Glutamatergic neuron (in vitro differentiated cells): Measurements from ENCODE around the gene ARHGAP6. TPM values are rescaled to one million over a fixed set of nuclear protein-coding genes. Genes with fewer than 3 reads are reported as not detected.
"Not testable (repeated sequence)": the region's sequence is repeated elsewhere in the genome, so short reads cannot be mapped to it uniquely, and the experiment has no call there.

Experiments
- DNase-seq: peaks from one replicate; pipeline ENCODE4 v3.0.0; 2022
- H3K27ac Mint-ChIP-seq: one replicate; pipeline ENCODE4 v1.8.0; 2020; ENCODE audit warnings: mild to moderate bottlenecking, mixed read lengths, inconsistent platforms; ENCODE audit not compliant: unreplicated experiment
- H3K27me3 Mint-ChIP-seq: one replicate; pipeline ENCODE4 v1.8.0; 2020; ENCODE audit warnings: mild to moderate bottlenecking, moderate library complexity, mixed read lengths, inconsistent platforms; ENCODE audit not compliant: unreplicated experiment
- H3K36me3 Mint-ChIP-seq: one replicate; pipeline ENCODE4 v1.8.0; 2020; ENCODE audit warnings: mild to moderate bottlenecking, mixed read lengths, inconsistent platforms; ENCODE audit not compliant: unreplicated experiment
- H3K4me1 Mint-ChIP-seq: one replicate; pipeline ENCODE4 v1.8.0; 2020; ENCODE audit warnings: mild to moderate bottlenecking, low read depth, mixed read lengths, inconsistent platforms; ENCODE audit not compliant: unreplicated experiment
- H3K4me3 Mint-ChIP-seq: one replicate; pipeline ENCODE4 v1.8.0; 2020; ENCODE audit warnings: mild to moderate bottlenecking, mixed read lengths, inconsistent platforms; ENCODE audit not compliant: unreplicated experiment
- H3K9me3 Mint-ChIP-seq: one replicate; pipeline ENCODE4 v1.8.0; 2020; ENCODE audit warnings: mild to moderate bottlenecking, moderate library complexity, mixed read lengths, inconsistent platforms; ENCODE audit not compliant: unreplicated experiment
- total RNA-seq: library from RNA; stranded (reverse); fragmentation: NEBNext Ultra II Directional; extraction: Animal tissue kit (Norgen Biotek cat#: 25700); gene quantifications from one replicate; pipeline ENCODE4 v1.2.1, GENCODE V29; 2021; ENCODE audit not compliant: unreplicated experiment
- TF ChIP-seq, protein P1 (sequence below): fragments of 200-600 bp; sonication (generic); IDR thresholded peaks from one replicate; pipeline ENCODE4 v1.5.0; 2021; ENCODE audit not compliant: partially characterized antibody, unreplicated experiment

ARHGAP6 gene
- total RNA-seq, 1 donor from 2014 or later = 3.6 TPM

DNA sequence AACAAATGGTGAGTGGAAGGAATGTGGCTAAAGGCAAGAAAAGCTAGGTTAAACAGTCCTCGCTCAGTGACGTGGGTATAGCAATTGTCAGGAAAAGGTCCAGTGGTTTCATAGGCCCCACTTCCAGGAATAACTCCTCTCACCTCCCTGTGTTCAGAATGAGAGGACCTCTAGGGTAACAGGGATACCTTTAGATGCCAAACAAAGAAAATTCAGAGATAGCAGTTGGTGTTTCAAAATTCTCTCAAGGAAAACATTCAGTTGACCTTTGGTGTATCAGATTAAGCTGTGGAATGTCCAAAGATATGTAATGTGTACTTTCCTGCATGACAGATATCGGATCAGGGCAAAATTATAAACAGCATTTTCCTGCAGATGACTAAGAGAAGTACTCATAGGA, 155.9 kb downstream of the ARHGAP6 start:
- Mint-ChIP-seq H3K4me1 (no peaks in the 10 kb centered on the region), H3K9me3 (no peaks in the 10 kb centered on the region), H3K4me3 (no peak overlapping the region), H3K36me3 (no peaks in the 10 kb centered on the region), H3K27me3 (peaks cover 4% of the 10 kb centered on the region), H3K27ac (no peak overlapping the region)
- DNase-seq = no peak
- TF ChIP-seq, protein P1, sequence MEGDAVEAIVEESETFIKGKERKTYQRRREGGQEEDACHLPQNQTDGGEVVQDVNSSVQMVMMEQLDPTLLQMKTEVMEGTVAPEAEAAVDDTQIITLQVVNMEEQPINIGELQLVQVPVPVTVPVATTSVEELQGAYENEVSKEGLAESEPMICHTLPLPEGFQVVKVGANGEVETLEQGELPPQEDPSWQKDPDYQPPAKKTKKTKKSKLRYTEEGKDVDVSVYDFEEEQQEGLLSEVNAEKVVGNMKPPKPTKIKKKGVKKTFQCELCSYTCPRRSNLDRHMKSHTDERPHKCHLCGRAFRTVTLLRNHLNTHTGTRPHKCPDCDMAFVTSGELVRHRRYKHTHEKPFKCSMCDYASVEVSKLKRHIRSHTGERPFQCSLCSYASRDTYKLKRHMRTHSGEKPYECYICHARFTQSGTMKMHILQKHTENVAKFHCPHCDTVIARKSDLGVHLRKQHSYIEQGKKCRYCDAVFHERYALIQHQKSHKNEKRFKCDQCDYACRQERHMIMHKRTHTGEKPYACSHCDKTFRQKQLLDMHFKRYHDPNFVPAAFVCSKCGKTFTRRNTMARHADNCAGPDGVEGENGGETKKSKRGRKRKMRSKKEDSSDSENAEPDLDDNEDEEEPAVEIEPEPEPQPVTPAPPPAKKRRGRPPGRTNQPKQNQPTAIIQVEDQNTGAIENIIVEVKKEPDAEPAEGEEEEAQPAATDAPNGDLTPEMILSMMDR = no peak

GRCh38 chrX:11504234-11504633, 161.5 kb downstream of the ARHGAP6 start:
- TF ChIP-seq, protein P1 = no peak
- DNase-seq = no peak
- Mint-ChIP-seq H3K9me3 (no peaks in the 10 kb centered on the region), H3K4me1 (no peaks in the 10 kb centered on the region), H3K4me3 (no peak overlapping the region), H3K27ac (no peak overlapping the region), H3K36me3 (no peaks in the 10 kb centered on the region), H3K27me3 (peaks cover 2% of the 10 kb centered on the region)

GRCh38 chrX:11499076-11500044, 166.4 kb downstream of the ARHGAP6 start:
- Mint-ChIP-seq H3K36me3 (no peaks in the 10 kb centered on the region), H3K4me1 (no peaks in the 10 kb centered on the region), H3K4me3 (no peak overlapping the region), H3K27me3 (no peaks in the 10 kb centered on the region), H3K9me3 (no peaks in the 10 kb centered on the region), H3K27ac (no peak overlapping the region)
- TF ChIP-seq, protein P1 = no peak
- no peak for DNase-seq

GRCh38 chrX:11491375-11491774, 174.3 kb downstream of the ARHGAP6 start:
- not testable (repeated sequence) for H3K4me1 Mint-ChIP-seq, H3K36me3 Mint-ChIP-seq, H3K27ac Mint-ChIP-seq, H3K4me3 Mint-ChIP-seq, DNase-seq, H3K9me3 Mint-ChIP-seq, H3K27me3 Mint-ChIP-seq

GRCh38 chrX:11484290-11484689, 181.4 kb downstream of the ARHGAP6 start:
- Mint-ChIP-seq H3K36me3 (no peaks in the 10 kb centered on the region), H3K4me3 (no peak overlapping the region), H3K27ac (no peak overlapping the region), H3K27me3 (no peaks in the 10 kb centered on the region), H3K4me1 (peaks cover 9% of the 10 kb centered on the region), H3K9me3 (peaks cover 1% of the 10 kb centered on the region)
- TF ChIP-seq, protein P1 = no peak
- DNase-seq = no peak
